GM12875 (cell line): ENCODE measurements around the gene DEXI.

Source experiments
- H3K4me3 ChIP-seq: one replicate; pipeline ENCODE4 v1.5.1; 2011; ENCODE audit warnings: low read depth, low read length, control low read depth
- TF ChIP-seq, protein P1 (sequence below): IDR thresholded peaks from 2 replicates; pipeline ENCODE4 v1.5.1; 2011; ENCODE audit warnings: low read depth, mild to moderate bottlenecking, control low read depth, inconsistent platforms, low read length, moderate library complexity, borderline replicate concordance; ENCODE audit not compliant: insufficient read depth

The DEXI gene

DNA sequence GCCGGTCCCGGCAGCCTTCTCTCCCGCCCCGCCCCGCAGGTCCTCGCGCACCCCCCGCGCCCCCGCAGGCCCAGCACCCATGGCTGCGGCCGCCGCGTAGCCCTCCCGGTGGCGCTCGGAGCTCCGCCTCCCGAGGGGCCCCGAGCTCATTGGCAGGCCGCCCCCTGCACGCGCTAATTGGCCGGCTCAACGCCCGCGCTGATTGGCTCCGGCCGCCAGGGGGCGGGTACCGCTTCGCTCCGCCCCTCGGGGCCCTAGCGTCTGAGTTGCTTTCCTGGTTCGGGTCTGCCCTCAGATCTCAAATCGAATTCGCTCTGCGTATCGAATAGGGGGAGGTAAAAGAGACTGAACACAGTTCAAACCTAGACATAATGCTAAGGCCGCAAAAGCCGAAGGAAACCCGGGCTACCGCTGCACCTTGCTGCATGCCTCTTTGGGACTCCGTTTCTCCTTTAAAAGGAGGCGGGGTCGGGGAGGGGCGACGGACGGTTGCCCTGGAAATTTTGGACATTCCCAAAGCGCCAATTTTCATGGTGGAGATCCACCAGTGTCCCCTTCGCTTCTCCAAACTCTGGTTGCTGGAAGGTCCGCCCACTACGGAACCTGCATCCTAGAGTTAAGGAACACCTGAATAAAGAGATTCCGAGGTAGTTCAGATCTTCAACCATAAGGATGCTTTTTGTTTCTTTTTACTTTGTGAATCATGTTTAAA is at the start of gene DEXI:
Gene DEXI (minus strand): TSS at position 117 of the 712 bp plus-strand sequence. CDS start 463 bp downstream, outside the sequence.
- TF ChIP-seq, protein P1, sequence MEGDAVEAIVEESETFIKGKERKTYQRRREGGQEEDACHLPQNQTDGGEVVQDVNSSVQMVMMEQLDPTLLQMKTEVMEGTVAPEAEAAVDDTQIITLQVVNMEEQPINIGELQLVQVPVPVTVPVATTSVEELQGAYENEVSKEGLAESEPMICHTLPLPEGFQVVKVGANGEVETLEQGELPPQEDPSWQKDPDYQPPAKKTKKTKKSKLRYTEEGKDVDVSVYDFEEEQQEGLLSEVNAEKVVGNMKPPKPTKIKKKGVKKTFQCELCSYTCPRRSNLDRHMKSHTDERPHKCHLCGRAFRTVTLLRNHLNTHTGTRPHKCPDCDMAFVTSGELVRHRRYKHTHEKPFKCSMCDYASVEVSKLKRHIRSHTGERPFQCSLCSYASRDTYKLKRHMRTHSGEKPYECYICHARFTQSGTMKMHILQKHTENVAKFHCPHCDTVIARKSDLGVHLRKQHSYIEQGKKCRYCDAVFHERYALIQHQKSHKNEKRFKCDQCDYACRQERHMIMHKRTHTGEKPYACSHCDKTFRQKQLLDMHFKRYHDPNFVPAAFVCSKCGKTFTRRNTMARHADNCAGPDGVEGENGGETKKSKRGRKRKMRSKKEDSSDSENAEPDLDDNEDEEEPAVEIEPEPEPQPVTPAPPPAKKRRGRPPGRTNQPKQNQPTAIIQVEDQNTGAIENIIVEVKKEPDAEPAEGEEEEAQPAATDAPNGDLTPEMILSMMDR = no peak
- peak within 1 kb of the TSS; percentile 63 for H3K4me3 ChIP-seq

DNA sequence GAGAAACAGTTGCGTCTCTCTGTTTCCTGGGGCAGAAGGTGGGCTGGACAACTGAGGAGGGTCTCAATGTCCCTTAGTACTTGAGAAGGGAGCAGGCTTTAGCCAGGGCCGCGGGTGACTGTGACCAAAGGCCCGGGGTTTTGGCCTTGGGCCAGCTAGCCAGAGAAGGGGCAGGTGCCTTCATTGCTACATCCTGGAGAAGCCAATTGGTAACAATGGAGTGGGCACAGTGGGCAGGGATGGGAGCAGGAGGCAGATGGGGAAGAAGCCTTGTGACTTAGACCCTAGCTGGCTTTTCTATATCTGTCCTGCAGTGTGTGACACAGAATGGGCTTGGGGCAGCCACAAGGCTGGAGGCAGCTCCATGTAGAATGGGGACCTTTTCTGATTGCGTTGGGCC is 48.1 kb upstream of the DEXI start:
- H3K4me3 ChIP-seq = no peak overlapping the region
- TF ChIP-seq, protein P1 = no peak

DNA sequence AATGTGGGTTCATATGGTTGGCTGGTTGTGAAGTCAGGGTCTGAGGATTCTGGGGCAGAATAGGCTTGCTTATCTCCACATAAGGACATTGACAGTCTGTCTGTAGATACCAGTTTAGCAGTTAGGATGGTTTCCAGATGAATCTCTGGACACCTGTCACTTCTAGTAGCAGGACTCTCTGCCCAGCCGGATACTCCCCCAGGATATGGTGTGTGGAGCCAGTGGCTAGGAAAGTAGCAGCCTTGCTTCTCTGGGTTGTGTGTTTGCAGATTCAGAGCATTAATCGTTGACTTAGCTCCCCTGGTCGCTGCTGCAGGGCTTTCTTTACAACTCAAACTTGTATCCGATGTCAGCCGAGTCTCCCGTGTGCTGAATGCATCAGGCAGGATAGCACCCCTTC is 47.3 kb upstream of the DEXI start:
- TF ChIP-seq, protein P1 = no peak
- H3K4me3 ChIP-seq = no peak overlapping the region

DNA sequence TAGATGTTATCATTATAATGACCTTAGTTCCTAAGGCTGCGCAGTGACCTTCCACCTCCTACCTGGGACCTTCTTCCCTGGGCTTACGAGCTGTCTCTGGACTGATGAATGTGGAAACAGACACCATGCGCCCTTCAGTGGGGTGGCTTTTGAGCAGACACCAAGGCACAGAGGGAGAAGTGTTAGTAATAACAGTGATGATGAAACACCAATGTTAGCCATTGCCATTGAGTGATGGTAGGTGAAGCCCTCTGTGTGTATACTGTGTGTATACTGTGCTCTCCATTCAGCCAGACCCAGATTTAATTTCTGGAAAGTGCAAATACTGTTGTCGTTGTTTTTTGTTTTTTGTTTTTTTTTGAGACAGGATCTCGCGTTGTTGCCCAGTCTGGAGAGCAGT is 46.6 kb upstream of the DEXI start:
- TF ChIP-seq, protein P1 = no peak
- H3K4me3 ChIP-seq = no peak overlapping the region

DNA sequence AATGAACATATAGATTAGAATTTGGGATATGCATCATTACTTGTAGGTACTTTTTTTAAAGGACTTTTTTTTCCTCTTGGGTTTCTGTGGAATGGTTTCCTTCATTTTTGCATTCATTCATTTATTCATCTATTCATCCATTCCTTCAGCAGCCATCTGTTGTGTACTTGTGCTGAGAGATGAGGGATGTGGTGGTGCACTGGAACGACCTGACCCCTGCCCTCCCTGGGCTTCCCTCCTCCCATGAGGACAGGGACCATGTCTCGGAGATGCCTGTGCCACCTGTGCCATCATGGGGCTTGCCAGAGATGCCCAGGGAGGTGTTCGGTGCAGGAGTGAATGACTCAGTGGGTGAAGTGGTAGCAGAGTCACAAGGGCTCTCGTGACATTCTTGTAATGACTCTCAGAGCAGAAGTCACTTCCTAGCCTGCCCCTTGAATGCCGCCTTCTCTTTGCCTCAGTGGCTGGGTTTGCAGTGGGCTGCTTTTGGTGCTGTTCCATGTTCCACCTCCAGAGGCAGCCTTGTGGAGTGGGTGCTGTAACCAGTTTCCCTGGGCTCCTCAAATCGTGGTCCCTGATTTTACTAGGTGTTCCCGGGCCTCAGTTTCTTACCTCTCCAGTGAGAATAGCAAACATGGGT is 46.0 kb upstream of the DEXI start:
- TF ChIP-seq, protein P1 = peak; percentile 69
- H3K4me3 ChIP-seq = no peak overlapping the region

DNA sequence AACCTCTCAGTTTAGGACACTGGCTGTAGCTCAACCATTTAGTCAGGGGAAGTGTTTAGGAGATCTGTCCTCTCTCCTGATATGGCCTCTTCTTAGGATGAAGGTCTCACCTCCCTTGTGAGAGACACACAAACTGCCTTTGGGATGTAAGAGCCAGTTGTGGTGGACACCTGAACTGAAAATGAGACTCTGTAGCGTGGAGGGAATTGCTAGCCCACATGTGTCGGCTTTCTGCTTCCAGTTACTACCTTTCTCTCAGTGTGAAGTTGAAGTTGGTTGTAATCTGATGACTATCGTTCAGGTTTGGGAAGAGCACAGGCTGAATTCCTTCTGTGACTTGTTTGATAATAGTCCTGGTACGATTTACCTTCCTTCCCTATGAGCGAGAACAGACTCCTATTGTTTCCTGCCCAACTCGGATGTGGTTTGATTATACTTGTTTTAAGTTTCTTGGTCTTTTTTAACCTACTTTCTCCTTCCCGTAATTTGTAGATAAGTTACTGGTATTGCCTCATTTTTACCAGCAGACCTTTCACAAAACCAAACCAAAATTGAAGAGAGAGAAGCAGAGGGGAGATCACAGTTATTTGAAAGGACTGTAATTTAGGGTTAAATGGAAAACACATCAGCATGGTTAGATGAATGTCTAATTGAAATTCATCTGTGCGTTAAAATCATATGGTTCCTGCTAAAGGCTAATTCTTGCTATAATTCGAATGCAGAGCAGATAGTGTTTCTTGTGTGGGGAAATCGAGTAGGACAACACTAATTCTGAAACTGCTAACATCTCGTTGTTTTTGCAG is 45.3 kb upstream of the DEXI start:
- no peak overlapping the region for H3K4me3 ChIP-seq
- TF ChIP-seq, protein P1 = no peak

DNA sequence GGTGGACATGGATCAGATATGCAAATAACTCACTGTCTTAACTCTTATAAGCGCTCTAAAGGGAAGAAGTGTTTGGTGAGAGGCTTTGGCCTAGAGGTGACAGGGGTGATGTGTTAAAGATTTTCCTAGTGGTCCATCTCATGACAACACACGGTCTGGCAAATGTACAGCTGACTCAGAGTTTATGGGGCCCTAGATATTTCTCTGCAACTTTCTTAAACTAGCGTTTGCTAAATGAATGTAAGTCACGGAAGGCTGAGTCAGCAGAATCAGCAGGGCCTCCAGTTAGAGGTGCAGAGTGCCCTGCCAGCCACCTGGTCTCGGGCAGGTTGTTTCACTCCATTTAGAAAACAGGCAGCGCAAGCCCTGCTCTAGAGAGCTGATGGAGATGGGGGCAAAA is 42.2 kb upstream of the DEXI start:
- TF ChIP-seq, protein P1 = no peak
- H3K4me3 ChIP-seq = no peak overlapping the region
